OCI-M1 (cell line): ENCODE data around the gene CGN.
A peak's percentile ranks its signal among the peaks of the same experiment; 100 is the strongest.

Source experiments
- DNase-seq: peaks from one replicate; lab custom pipeline; 2025; lab: John Stamatoyannopoulos, UW

Gene CGN

DNA sequence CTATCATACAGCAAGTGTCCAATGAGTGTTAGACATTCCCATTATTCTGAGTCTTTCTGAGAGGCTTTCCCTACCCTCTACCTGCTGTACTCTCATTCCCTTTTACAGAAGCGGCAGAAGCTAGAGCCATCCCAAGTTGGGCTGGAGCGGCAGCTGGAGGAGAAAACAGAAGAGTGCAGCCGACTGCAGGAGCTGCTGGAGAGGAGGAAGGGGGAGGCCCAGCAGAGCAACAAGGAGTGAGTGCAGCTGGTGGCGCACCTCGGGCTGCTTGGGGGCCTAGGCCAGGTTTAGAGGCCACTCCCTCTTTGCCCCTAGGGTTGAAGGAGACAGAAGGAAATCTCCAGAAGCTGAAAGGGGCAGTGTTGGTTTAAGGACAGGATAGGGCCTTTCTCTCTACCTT is 12.1 kb downstream of the CGN start:
- DNase-seq, result no peak

DNA sequence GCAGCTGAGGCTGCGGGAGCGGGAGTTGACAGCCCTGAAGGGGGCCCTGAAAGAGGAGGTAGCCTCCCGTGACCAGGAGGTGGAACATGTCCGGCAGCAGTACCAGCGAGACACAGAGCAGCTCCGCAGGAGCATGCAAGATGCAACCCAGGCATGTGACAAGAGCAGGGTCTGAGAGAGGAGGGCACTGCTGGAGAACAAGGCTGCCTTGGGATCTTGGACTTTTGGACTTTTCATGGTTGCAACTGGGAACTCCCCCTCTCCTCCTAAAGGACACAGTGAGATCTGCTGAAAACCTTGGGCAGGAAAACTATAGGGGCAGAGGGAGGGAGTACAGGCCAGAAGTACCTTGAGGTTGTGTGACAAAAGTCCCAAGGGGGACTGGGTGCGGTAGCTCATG is 13.5 kb downstream of the CGN start:
- no peak for DNase-seq

DNA sequence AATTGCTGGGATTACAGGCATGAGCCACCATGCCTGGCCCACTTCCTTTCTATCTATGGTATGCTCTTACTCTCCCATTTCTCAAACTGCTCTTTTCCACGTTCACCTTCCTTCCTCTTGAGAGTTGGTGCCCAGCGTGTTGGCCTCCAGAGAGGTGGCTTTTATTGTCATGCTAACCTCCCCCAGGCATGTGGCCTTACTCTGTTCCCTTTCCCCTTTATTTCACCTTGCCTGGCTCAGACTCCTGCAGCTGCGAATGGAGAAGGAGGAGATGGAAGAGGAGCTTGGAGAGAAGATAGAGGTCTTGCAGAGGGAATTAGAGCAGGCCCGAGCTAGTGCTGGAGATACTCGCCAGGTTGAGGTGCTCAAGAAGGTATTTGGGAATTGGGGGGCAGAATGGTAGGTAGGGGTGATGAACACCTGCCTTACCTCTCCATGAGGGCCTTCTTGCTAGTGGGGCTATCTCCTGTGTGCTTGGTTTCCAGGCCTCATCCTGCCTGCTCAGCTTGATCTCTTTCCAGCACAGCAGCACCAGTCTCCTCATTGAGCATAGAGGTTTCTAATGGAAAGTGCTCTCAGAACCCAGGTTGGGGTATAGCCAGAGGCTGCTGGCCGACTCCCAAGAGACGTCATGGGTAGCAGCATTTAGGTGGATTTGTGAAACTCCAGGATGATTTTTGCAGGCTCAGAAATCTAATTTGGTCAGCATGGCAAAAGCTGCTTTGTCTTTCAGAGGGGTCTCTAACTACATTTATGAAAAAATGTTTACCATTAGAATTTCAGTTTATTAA is 15.7 kb downstream of the CGN start:
- no peak for DNase-seq

DNA sequence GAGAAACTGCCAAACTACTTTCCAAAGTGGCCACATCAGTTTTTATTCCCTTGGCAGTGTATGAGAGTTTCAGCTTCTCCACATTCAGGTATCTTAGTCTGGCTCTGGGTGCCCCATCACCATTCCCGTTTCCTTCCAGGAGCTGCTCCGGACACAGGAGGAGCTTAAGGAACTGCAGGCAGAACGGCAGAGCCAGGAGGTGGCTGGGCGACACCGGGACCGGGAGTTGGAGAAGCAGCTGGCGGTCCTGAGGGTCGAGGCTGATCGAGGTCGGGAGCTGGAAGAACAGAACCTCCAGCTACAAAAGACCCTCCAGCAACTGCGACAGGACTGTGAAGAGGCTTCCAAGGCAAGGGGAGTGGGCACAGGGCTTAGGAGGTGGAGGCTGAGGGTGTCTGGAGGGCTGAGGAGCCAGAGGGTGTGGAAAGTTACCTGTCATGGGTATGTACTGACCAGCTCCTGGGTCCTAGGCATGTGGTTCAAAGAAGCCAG is 18.1 kb downstream of the CGN start:
- no peak for DNase-seq

DNA sequence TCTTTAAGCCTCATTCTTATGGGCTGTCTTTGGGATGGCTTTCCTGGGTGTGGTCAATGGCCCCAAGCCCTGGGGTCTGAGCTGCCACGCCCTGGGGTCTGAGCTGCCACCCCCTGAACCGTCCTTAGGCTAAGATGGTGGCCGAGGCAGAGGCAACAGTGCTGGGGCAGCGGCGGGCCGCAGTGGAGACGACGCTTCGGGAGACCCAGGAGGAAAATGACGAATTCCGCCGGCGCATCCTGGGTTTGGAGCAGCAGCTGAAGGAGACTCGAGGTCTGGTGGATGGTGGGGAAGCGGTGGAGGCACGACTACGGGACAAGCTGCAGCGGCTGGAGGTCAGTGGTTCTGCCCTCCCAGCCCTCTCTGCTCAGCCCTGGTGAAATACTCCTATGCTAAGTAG is 18.6 kb downstream of the CGN start:
- no peak for DNase-seq

DNA sequence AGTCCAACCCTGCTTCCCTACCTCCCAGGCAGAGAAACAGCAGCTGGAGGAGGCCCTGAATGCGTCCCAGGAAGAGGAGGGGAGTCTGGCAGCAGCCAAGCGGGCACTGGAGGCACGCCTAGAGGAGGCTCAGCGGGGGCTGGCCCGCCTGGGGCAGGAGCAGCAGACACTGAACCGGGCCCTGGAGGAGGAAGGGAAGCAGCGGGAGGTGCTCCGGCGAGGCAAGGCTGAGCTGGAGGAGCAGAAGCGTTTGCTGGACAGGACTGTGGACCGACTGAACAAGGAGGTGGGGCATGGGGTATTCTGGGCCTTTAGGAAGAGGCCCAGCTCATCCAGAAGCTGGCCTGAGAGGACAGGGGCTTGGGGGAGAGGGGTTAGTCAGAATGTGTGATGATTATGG is 19.3 kb downstream of the CGN start:
- no peak for DNase-seq

DNA sequence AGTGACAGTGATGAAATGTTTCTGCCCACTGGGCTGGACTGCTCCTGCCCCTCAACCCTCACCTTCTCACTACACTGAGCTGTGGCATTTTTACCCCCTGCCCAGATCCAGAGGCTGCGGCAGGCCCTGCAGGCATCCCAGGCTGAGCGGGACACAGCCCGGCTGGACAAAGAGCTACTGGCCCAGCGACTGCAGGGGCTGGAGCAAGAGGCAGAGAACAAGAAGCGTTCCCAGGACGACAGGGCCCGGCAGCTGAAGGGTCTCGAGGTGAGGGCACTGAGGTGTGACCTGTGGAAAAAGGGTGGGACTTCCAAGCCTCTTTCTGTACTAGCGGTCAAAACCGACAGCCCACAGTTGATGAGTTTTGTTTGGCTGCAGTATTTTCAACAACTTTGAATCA is 22.7 kb downstream of the CGN start:
- no peak for DNase-seq

DNA sequence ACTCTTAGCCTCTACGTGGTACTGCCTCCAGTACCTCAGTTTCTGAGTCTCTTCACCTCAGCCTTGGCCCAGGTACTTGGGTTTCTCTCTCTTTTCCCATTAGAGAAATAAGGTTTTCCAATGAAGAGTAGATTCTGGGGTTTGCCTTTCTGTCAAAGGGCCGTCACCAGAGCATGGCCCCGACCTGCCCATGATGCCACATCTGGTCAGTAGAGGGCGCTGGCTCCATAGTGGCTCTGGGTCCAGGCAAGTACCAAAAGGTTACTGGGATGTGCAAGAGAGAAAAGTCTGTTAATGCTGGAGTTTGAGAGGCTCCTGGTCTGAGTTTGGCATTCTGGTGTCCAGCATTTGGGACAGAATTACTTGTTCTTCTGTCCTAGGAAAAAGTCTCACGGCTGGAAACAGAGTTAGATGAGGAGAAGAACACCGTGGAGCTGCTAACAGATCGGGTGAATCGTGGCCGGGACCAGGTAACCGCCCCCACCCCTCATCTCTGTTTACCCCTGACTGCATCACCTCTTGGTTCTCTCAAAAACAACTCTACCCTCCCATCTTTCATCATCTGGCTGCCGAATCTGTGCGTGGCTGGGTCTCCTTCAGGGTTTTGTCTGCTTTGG is 23.6 kb downstream of the CGN start:
- peak; percentile 90 for DNase-seq

DNA sequence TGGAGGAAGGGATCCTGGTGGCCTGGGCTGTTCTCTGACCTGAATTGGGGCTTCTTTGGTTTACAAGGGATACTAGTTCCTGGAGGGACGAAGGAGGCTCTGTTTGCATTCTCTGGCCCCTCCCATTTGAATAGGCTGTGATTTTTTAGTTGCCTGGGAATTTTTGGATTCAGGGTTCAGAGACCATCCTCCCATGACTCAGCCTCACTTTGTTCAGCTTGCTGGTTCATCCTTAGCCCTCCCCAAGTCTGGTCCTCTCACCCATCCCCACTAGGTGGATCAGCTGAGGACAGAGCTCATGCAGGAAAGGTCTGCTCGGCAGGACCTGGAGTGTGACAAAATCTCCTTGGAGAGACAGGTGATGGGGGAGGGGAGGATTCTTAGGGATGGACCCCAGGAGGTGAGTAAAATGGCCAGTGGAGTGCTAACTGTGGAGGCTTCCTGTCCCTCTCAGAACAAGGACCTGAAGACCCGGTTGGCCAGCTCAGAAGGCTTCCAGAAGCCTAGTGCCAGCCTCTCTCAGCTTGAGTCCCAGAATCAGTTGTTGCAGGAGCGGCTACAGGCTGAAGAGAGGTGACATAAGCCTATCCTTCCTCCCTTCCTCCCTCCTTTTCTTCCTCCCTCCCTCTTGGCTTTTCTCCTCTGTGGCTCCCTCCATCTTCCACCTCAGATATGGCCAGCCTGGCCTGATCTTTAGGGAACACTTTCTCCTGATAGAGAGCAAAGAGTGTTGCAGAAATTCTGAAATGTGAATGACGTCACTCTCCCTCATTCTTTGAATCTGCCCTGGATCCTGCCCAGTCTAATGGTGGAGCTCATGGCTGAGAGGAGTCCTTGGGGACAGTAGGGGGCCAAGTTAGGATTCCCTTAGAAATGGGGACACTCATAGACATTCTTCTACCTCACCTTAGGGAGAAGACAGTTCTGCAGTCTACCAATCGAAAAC is 24.4 kb downstream of the CGN start:
- DNase-seq, result no peak

DNA sequence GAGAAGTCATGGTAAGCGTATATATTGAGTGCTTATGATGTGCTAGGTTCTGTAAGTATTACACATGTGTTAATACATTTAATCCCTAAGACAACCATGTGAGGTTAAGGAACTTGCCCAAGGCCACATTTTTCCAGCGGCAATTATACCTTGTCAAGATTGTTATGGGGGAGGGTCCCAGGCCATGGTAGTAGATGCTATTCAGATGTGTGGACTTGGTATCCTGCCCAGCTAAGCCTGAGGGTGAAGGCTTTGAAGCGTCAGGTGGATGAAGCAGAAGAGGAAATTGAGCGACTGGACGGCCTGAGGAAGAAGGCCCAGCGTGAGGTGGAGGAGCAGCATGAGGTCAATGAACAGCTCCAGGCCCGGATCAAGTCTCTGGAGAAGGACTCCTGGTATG is 25.3 kb downstream of the CGN start:
- no peak for DNase-seq

DNA sequence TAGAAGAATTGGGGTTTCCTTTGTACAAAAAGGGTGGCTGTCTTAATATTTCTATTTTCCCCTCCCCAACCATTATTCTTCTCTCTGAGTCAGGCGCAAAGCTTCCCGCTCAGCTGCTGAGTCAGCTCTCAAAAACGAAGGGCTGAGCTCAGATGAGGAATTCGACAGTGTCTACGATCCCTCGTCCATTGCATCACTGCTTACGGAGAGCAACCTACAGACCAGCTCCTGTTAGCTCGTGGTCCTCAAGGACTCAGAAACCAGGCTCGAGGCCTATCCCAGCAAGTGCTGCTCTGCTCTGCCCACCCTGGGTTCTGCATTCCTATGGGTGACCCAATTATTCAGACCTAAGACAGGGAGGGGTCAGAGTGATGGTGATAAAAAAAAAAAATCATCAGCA is 25.9 kb downstream of the CGN start:
- no peak for DNase-seq

DNA sequence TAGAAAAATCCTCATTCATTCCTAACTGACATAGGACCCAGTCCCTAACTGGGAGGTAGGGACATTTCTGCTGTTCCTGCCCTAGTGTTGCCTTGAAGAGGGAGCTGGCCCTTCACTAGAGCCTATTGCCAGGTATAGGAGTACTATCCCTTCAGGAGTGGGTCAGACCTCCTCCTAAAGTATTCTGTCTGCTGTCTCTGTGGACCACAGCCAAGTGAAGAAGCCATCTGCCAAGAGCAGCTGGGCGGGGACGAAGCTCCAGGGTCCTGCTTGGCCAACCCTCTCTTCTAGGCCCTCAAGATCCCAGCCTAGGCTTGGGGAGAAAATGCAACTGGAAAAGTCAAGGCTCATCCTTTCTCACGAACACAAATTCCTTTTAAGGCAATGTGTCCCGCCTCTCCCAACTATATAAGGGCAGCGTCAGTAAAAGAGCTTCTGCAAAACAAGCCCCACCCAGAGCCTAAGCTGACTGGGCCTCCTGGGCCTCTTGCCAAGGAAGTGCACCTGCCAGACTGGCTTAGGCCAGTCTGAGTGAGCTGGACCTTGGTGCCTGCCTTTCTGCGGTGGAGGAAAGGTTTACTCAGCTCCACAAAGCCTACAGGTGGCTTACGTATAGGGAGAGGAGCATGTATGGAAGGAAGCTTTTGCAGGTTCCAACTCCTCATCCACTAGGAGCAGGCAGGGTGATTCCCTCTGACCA is 28.3 kb downstream of the CGN start:
- peak; percentile 97 for DNase-seq

DNA sequence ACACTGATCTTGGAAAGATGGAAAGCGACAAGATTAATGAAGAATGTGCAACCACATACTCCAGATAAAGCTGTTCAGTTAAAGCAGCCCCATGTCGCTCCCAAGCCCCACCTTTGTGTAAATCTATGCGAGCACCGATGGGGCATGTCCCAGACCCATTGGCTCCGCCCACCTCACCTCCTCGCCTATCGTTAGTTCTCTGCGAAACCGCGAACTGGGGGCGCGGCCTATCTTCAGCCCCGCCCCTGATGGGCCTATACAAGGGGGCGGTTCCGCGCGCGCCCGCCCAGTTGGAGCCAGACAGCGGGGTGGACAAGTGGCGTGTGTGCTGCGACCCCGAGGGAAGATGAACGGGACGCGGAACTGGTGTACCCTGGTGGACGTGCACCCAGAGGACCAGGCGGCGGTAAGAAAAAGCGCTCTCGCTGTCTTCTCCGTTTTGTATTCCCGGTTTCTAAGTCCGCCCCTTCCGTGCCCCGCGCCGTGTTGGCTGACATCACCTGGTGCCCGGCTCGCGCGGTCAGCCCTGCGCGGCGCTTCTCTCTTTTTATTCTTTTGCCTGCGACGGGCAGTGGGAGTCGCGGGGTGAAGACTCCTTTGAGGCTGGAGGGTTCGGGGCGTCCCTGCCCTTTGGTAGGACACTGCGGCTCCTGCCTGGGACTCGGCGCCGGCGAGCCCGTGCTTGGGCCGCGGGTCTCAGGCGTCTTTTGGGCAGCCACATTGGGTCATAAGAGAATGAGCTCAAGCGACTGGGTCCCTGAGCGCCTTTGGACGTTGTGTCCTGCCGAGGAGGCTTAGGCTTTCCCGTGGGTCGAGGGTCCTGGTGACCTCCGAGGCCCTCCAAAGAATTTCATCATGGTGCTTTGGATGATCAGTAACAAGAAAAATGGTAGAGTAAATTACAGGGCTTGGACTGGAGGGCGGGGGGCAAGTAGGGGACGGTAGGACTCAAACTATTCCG is 29.1 kb downstream of the CGN start, which contains the start of gene TUFT1:
Gene TUFT1, plus strand, starts transcription at position 289 of the 961 bp plus-strand sequence. Its CDS starts 58 bp downstream, at position 347.
- DNase-seq, result peak; percentile 99

DNA sequence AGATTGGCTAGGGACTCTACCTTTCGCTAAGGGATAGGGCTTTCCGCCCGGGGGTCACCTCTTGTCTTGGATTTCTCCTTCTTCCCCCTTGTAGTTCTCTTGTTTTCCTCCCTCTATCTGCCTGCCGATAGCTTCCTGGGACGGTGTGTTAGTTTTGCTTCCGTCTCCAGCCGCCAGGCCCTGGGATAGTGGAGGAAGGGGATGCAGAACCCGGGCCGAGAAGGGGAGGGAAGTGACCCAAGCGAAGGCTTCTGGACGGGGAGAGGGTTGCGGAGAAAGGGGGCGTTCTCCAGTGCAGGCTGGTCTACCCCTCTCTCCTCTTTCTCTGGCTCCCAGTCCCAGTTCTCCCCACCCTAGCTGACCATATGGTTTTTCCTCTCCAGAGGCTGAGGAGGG is 29.8 kb downstream of the CGN start:
- DNase-seq, result peak; percentile 54

DNA sequence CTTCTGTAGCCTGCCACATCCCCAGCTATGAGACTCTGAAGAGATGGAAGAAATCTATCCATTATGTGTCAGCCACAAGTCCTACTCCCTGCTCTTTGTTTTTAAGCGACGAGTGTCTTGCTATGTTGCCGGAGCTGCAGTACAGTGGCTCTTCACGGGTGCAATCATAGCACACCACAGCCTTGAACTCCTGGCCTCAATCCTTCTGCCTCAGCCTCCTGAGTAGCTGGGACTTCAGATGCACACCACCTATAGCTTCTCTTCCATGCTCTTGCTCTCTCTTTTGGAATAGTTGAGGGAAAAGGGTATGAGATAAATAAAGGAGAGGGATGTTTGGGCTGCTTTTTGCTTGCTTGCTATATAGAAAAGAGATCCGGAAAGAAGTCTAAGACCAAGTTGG is 30.6 kb downstream of the CGN start:
- DNase-seq, result no peak

DNA sequence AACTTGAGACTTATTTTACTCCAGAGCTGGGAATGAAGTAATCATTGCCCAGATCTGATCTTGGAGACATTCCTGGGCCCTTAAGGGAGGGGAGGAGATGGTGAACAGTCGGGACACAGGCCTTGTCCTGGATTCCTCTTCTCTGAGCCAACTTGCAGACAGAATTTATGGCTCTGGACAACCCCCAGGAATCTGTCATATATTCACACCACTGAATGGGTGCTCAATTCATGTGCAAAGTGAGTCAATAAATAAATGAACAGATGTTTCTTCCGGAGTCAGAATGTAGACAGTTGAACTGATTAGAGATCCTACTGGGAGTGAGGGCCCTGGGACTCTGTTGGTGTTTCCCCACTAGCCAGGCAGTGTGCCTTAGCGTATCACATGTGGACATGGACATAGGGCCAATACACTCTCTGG is 31.5 kb downstream of the CGN start:
- DNase-seq, result no peak

DNA sequence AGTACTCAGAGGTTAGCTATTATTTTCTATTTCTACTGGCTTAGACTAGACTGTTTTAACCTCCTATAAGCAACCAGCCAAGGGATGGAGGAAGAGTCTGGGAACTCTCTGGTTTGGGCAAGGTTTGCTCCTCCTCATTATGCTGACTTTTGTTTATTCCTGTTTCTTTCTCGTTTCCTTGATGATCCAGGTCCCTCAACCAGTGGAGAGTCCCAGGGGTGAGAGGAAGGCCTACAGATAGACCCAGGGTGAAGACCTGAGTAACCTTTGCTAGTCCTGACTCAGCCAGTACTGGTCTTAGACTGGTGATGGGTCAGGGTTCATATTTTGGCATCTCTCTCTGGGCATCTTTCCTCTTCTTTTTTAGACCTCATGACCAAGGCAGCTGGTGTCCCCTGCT is 34.4 kb downstream of the CGN start:
- no peak for DNase-seq

DNA sequence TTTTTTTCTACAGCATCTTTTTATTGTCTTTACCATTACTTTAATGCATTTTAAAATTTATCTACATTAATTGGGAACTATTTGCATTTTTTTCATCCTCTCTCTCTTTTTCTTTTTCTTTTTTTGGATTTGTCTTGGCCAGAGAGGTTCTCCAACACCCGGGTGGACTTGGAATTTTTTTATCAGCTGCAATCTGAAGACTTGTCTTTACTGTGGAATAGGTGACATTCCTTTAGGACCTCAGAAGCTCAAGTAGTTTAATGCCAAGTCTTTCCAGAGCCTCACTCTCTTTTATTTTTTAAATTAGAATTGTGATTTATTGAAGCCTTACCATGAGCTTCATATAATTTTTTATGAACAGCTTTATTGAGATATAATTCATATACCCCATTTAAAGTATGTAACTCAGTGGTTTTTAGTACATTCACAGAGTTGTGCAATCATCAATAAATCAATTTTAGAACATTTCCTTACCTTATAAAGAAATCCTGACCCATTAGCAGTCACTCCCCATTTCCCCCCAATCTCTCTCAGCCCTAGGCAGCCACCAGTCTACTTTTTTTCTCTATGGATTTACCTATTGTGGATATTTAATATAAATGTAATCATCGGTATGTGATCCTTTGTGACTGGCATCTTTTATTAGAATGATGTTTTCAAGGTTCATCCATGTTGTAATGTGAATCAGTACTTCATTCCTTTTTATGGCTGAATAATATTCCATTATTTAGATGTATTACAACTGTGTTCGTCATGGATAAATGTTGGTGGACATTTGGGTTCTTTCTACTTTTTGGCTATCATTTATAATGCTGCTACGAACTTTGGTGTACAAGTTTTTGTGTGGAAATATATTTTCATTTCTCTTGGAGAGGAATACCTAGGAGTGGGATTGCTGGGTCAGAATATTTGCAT is 35.1 kb downstream of the CGN start:
- DNase-seq, result no peak

DNA sequence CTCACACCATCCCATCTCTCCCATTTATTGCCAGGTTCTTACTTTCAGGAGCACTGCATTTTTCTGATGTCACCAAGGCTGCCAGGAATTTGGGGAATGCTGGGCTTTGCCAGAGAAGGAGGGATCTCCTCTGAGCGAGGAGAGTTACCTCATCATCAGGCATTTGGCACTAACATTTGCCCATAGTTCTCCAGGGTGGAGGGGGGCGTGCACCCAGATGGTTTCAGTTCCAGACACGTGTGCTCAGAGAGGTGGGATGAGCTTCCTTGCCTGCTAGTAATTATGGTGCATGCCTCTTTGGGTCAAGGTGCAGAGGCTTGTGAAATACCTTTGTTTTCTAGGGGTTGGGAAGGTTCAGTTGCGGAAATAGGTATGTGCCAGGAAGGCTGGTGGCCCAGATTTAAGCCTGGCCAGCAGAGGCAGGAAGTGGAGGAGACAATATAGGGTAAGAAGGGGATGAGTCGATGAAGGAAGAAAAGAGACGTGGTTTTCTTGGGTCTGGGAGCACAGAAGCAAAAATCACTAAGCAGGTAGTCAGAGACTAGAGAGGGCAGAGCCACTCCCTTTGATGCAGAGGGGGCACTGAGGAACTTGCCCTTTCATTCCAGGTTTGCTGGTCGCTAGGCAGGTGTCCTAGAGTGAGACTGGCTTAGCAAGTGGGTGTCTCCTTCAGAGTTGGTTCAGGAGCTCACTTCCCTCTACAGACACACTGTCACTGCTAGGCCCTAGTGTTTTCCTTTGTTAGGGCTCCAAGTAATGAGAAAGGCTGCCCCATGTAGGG is 36.1 kb downstream of the CGN start:
- no peak for DNase-seq
